GM21381 (cell line): ENCODE measurements around the gene NFKB2.
A peak's percentile ranks its signal among the peaks of the same experiment; 100 is the strongest.

Source experiments
- ATAC-seq: cut with Tn5 transposase; IDR thresholded peaks from one replicate; pipeline ENCODE4 v1.9.1; 2021; ENCODE audit warnings: mild to moderate bottlenecking, moderate library complexity; ENCODE audit not compliant: unreplicated experiment

Gene NFKB2

DNA sequence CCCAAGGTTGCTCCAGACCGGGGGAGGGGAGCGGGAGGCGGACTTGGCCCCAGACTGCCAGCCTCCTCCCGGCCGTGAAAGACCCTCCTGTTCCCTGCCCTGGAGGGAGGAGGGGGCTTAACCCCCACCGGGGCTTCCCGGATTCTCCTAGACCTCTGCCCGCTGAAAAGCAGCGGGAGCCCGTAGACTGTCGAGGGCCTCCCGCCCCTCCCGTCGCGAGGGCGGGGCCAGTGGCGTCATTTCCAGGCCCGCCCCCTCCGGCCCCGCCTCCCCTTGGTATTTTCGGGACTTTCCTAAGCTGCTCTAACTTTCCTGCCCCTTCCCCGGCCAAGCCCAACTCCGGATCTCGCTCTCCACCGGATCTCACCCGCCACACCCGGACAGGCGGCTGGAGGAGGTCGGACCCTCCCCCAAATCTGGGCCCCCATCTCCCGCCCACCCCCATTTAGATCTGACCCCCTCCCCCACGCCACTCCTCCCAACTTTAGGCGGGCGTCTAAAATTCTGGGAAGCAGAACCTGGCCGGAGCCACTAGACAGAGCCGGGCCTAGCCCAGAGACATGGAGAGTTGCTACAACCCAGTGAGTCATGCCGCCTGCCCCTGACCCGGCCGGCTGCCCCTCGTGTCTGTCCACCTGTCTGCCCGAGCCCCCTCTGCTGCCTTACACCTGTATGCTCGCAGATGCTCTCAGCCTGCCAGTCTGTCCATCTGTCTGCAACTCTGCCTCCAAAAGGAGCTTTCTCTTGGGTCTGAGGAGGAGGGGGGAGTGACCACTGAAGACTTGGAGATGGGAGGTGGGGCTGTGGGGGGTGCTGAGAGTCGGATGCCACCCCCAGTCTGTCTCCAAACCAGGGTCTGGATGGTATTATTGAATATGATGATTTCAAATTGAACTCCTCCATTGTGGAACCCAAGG lies at the start of gene NFKB2:
Gene NFKB2, plus strand, starts transcription at position 306 of the 917 bp plus-strand sequence. Its CDS starts 255 bp downstream, at position 561.
- peak; percentile 30 for ATAC-seq

DNA sequence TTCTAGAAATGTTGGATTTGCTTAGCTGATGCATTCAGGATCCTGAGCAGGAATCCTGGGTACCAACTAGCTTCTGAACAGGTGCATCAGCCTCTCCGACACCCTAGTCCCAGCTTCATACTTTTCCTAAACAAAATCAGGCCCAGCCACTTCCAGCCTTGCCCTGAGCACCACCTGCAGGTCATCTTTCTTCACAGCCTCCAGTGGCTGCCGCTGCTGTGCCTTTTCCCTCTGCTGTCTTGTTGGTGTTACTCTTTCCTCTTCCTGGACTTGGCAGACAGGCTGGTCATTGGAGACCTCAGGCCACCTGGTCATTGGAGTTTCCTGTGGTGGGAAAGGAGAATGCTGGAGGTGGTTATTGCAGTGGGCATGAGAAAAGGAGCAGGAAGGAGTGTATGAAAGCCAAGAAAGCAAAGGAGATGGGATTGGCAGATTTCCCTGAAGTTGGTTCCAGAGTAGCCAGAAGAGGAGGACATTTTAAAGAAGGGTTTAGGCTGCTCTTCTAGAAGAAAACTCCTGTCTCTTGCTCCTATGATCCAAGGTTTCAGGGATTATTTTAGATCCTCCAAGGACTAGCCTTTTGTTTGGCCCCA lies 48.2 kb upstream of the NFKB2 start:
- ATAC-seq = no peak

DNA sequence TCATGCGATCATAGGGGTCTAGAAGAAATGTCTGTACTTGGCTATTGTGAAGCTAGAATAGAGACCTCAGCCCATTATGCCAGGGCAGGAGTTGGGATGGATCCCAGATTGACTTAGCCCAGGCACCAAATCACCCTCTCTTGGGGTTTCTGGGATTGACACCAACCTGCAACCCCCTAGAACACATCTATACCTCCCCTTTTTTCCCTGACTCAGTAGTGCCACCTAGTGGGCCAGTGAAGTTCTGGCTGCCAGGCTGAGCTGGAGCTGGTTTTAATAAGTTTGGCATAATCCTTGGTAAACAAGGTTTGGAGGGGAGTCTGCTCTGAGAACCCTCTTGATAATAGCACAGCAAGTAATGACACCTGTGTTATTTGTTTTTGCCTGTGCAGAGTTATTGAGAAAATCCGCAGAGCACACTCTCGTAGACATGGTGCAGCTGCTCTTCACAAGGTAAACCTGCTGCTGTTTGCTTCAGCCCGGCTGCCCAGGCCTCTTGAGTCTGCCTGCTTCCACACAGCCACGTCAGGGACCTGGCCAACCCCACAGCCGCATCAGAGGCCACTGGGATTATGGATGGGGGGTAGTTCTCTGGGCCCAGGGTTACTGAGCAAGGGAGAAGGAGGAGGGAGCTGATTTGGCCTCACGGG lies 43.3 kb upstream of the NFKB2 start:
- no peak for ATAC-seq

DNA sequence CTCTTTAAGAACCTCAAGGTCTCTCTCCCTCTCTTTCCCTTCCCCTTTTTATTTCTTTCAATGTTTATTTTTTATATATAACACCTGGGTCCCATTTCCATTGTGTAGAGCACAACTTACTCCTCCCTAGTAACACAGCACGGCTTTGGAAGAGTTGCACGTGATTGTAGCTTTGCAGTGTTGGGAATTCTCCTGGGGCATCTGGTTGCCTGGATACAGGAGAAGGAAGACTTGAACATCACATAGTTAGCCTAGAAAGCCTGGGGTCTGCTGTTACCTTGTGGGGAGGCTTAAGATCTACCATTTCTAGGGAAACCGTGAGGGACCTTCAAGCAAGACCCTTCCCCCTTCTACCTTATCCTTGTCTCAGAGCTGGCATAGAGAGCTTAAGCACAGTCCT lies 41.1 kb upstream of the NFKB2 start:
- no peak for ATAC-seq

- ATAC-seq = no peak
Measured at GRCh38 chr10:102358712-102359382, 36.7 kb upstream of the NFKB2 start.

GRCh38 chr10:102367441-102367840 lies 28.1 kb upstream of the NFKB2 start:
- no peak for ATAC-seq

GRCh38 chr10:102368077-102368476 lies 27.4 kb upstream of the NFKB2 start:
- no peak for ATAC-seq

DNA sequence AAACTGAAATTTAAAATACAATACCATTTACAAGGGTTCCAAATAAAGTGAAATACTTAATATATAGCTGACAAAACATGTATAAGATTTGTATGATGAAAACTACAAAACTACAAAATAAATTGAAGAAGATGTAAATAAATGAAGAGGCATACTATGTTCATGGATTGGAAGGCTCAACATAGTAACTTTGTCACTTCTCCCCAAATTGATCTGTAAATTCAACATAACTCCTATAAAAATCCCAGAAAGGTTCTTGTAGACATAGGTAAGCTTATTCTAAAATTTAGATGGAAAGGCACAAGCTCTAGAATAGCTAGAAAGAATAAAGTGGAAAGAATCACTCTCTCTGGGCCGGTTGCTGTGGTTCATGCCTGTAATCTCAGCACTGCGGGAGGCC lies 24.2 kb upstream of the NFKB2 start:
- no peak for ATAC-seq

GRCh38 chr10:102375250-102375649 lies 20.3 kb upstream of the NFKB2 start:
- ATAC-seq = no peak

DNA sequence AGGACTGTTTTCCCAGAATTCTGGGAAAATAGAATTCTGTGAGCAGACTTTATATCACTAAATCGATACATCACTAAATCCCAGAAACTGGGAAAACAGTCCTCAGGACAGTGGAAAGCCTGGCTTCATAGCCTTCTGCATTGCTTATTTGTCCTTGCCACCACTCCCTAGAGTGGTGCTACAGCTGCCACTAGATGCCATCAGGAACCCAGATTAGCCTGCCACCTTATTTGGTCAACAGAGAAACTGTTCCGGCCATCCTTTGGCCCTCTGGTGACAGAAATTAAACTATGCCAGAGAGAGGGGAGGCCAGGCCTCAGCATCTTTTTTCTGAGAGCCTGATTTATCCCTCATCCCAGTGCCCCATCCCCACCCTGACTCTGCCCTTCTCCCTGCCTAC lies 19.6 kb upstream of the NFKB2 start:
- ATAC-seq = no peak

GRCh38 chr10:102376901-102377300 lies 18.6 kb upstream of the NFKB2 start:
- no peak for ATAC-seq

DNA sequence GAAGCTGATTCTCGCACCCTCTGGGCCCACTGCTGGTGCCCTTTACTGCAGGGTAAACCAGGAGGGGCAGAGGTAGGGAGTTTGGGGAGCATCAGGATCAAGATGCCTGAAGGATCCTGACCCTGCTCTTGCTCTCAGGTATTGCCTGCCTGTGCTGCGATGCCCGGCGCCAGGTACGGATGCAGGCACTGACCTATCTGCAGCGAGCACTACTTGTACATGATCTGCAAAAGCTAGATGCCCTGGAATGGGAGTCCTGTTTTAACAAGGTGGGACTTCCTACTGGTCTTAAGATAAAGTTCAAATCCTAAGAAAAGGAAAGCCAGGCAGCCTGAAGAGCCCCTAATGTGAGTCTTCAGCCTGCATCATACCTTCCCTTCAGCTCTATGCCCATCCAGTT lies 16.1 kb upstream of the NFKB2 start:
- no peak for ATAC-seq

DNA sequence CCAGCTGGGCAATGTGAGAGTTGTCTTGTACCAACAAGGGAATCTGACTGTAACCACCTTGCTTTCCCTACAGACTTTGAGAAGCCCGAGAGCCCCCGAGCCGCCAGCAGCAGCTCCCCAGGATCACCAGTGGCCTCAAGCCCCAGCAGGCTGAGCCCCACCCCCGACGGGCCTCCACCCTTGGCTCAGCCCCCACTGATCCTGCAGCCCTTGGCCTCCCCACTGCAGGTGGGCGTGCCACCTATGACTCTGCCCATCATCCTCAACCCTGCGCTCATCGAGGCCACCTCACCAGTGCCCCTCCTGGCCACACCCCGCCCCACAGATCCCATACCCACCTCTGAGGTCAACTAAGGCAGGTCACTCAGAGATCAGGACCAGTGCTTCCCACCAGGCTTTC lies 13.5 kb upstream of the NFKB2 start:
- no peak for ATAC-seq

DNA sequence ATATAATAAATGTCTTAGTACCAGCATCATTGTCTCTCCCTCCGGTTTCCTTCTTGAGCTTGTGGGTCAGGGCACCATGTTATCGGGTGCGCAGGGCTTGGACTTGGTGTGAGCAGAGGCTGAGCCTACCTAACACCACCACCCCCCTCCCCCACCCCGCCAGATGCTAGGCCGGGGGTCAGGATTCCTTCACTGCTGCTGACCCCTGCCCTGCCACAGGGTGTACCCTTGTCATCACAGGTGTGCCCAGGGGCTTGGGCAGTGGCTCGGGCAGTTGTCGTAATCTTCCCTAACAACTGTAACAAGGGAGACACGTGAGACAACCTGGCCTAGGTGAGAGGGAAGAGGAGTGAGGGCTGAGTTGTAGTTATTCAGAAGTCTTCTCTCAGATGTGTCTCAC lies 12.6 kb upstream of the NFKB2 start:
- ATAC-seq = no peak

GRCh38 chr10:102384053-102384452 lies 11.5 kb upstream of the NFKB2 start:
- ATAC-seq = no peak

DNA sequence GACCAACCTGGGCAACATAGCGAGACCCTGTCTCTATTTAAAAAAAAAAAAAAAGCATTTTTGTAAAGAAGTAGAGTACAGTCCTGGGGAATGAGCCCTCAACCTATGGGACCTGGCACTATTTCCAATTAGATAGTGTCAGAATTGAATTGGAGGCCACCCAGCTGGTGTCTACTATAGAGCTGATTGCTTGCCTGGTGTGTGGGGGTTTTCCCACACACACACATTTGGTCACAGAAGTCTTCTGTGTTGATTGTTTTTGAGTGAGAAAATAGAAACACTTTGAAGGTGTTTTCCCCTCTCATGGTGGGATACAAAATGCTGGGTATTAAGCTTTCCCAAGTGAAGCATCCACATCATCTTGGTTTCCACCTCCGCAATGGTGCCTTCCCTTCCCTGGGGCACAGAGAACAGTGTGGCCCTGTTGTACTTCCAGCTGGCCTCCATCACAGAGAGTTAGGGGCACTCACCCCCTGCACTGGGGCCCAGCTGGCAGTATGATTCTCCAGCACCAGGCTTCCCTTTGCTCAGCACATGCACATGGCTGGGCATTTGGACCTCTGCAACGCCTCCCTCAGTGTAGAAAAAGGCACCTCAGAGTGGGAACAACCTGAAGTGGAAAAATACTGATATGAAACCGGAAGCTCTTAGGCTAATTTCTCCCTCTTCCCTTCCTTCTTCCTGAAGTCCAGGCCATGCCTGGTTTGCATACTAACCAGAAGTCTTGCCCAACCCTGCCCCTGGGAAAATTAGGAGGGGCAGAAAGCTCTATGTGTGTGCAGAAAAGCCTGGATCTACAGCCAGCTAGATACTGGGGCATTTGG lies 10.7 kb upstream of the NFKB2 start:
- no peak for ATAC-seq

DNA sequence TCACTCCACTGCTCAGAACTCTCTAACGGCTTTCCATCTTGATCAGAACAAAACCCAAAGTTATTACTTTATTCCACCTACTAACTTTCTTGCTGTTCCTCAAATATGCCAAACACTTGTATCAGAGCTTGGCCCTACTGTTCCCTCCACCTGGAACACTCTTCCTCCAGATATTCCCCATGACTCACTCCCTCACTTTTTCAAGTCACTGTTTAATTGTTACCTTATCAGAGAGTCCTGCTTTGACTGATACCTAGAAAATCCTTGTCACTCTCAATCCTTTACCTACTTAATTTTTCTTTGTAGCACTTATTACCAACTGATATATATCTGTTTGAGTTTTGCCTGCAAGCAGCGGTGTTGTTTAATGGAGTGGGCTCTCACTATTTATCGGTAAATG lies 5.6 kb upstream of the NFKB2 start:
- ATAC-seq = no peak

DNA sequence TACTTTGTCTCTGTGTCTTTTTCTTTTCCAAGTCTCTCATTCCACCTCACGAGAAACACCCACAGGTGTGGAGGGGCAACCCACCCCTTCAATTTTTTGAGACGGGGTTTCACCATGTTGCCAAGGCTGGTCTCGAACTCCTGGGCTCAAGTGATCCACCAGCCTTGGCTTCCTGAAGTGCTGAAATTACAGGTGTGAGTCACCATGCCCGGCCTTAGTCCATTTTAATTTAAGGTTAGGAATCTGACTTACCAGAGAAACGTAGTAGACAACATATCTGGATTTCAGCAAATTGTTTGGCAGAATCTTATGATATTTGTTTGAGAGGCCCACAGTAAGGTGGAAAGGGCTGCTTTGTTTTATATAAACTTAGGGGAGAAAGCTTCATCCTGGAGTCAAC lies 3.2 kb upstream of the NFKB2 start:
- ATAC-seq = no peak

DNA sequence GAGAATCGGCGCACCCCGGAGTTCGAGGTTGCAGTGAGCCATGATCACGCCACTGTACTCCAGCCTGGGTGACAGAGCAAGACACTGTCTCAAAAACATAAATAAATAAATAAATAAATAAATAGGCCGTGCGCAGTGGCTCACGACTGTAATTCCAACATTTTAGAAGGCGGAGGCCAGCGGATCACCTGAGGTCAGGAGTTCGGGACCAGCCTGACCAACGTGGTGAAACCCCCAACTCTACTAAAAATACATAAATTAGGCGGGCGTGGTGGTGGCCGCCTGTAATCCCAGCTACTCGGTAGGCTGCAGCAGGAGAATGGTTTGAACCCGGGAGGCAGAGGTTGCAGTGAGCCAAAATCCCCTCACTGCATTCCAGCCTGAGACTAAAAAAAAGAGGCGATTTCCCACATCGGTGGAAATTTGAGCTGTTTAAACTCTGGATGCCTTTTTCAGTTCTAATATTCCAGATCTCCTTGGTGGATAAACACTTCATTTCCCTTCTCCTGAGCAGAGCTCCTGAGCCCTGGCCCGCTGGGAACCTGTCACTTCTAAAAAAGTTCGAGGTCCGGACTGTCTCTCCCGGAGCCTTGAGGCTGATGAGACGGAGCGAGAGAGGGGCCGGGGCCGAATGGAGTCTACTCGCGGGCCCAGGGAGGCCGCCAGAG lies 2.0 kb upstream of the NFKB2 start:
- ATAC-seq = no peak
